ENCODE results near the gene ELL2. TPM values are rescaled to one million over a fixed set of nuclear protein-coding genes. Genes with fewer than 3 reads are reported as not detected.

ELL2 gene
- total and polyA plus RNA-seq, 2 of the 13 experiments (the other 11 are each of a cell fraction or from before 2014, with no cell fraction given) = 78.9 to 97.1 TPM

DNA sequence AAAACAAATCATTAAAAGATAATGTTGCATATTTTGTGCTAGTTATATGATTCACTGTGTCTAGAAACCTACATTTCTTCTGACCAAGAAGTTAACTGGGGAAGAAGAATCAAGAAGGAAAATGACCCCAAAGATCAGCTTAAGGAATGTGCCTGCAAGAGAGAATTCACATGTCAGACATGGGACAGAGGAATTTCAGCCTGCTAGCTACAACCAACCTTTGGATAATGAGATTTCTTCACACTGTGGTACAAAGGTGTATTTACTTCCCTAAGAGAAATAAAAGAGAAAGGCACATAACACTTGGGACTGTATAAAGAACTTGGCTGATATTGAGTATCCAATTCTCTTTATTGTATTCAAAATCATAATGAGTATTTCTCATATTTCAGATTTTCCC is 39.6 kb upstream of the ELL2 start (continued):
- TF ChIP-seq TARDBP (CRISPR knock-in tag; IDR thresholded peaks at IDR 0.05) = 0 out of 2 replicates have a peak, but pooled peaks have one; percentile 37
- no peak for TF ChIP-seq ZNF629 (CRISPR knock-in tag; conservative IDR thresholded peaks at IDR 0.05)
- peak; percentile 33; the same call in 1 of the 2 replicates for TF ChIP-seq HMG20A (CRISPR knock-in tag; IDR thresholded peaks at IDR 0.05; ENCODE audit: borderline replicate concordance)
- TF ChIP-seq PRDM4 (CRISPR knock-in tag; IDR thresholded peaks at IDR 0.05; ENCODE audit: borderline replicate concordance) = no peak
- TF ChIP-seq, protein P1, sequence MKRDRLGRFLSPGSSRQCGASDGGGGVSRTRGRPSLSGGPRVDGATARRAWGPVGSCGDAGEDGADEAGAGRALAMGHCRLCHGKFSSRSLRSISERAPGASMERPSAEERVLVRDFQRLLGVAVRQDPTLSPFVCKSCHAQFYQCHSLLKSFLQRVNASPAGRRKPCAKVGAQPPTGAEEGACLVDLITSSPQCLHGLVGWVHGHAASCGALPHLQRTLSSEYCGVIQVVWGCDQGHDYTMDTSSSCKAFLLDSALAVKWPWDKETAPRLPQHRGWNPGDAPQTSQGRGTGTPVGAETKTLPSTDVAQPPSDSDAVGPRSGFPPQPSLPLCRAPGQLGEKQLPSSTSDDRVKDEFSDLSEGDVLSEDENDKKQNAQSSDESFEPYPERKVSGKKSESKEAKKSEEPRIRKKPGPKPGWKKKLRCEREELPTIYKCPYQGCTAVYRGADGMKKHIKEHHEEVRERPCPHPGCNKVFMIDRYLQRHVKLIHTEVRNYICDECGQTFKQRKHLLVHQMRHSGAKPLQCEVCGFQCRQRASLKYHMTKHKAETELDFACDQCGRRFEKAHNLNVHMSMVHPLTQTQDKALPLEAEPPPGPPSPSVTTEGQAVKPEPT (CRISPR knock-in tag; IDR thresholded peaks at IDR 0.05; ENCODE audit: low read depth) = no peak
- TF ChIP-seq RELA (CRISPR knock-in tag; IDR thresholded peaks at IDR 0.05) = no peak
- no peak for TF ChIP-seq STAT6 (CRISPR knock-in tag; IDR thresholded peaks at IDR 0.05; ENCODE audit: borderline replicate concordance)
- TF ChIP-seq ZNF207 (IDR thresholded peaks at IDR 0.05; ENCODE audit: borderline replicate concordance) = no peak
- no peak for TF ChIP-seq SP5 (CRISPR knock-in tag; IDR thresholded peaks at IDR 0.05; ENCODE audit: borderline replicate concordance, low read depth)
- TF ChIP-seq XBP1 (CRISPR knock-in tag; IDR thresholded peaks at IDR 0.05) = no peak
- TF ChIP-seq ZNF12 (CRISPR knock-in tag; IDR thresholded peaks at IDR 0.05) = no peak
- TF ChIP-seq KAT2B (IDR thresholded peaks at IDR 0.05; ENCODE audit: borderline replicate concordance, low read depth, low read length) = no peak
- TF ChIP-seq ZNF644 (CRISPR knock-in tag; IDR thresholded peaks at IDR 0.05; ENCODE audit: low read depth) = 0 out of 2 replicates have a peak, but pooled peaks have one; percentile 40
- no peak for TF ChIP-seq AGO1 (IDR thresholded peaks at IDR 0.05; ENCODE audit: low read depth, low read length, poor library complexity, severe bottlenecking)
- TF ChIP-seq SNAPC4 (CRISPR knock-in tag; IDR thresholded peaks at IDR 0.05) = no peak
- TF ChIP-seq HNF4A (CRISPR knock-in tag; IDR thresholded peaks at IDR 0.05) = peak; percentile 89
- no peak for TF ChIP-seq SRY (CRISPR knock-in tag; IDR thresholded peaks at IDR 0.05)
- TF ChIP-seq SMC3 (IDR thresholded peaks at IDR 0.05; ENCODE audit: low read length) = peak; percentile 17; the same call in 1 of the 2 replicates

Measured in HepG2 (cell line).